ENCODE results near the gene ZSCAN1.

GRCh38 chr19:58044886-58045285, 11.1 kb downstream of the ZSCAN1 start:
- TF ChIP-seq USF2 (CRISPR knock-in tag; IDR thresholded peaks at IDR 0.05) (no peak), ARID4B (CRISPR knock-in tag; IDR thresholded peaks at IDR 0.05; ENCODE audit: borderline replicate concordance) (no peak), ZNF396 (CRISPR knock-in tag; IDR thresholded peaks at IDR 0.05; ENCODE audit: borderline replicate concordance) (no peak), CTCF (IDR thresholded peaks at IDR 0.05) (no peak), AFF4 (CRISPR knock-in tag; IDR thresholded peaks at IDR 0.05; ENCODE audit: borderline replicate concordance) (no peak), NR2C2 (CRISPR knock-in tag; IDR thresholded peaks at IDR 0.05) (no peak), FOXJ3 (CRISPR knock-in tag; IDR thresholded peaks at IDR 0.05; ENCODE audit: borderline replicate concordance) (no peak), USF1 (CRISPR knock-in tag; IDR thresholded peaks at IDR 0.05) (no peak), ZNF121 (CRISPR knock-in tag; IDR thresholded peaks at IDR 0.05) (no peak), NR1H2 (CRISPR knock-in tag; IDR thresholded peaks at IDR 0.05) (no peak), CDX4 (CRISPR knock-in tag; IDR thresholded peaks at IDR 0.05; ENCODE audit: borderline replicate concordance) (no peak), CREM (CRISPR knock-in tag; IDR thresholded peaks at IDR 0.05) (no peak)
